ENCODE results near the gene DGKD.
A peak's percentile ranks its signal among the peaks of the same experiment; 100 is the strongest.

DGKD gene

GRCh38 chr2:233351423-233351822 is 2.9 kb upstream of the DGKD start:
- no peaks in the 10 kb centered on the region for H3K9me2 ChIP-seq (replicated peaks; ENCODE audit: insufficient read depth, low read length)
- no peaks in the 10 kb centered on the region for H3K27me3 ChIP-seq (ENCODE audit: low read length)
- no peak overlapping the region for H3K27ac ChIP-seq (ENCODE audit: low read depth, low read length)
- no peaks in the 10 kb centered on the region for H3K9me3 ChIP-seq (ENCODE audit: insufficient read depth, low read length)
- H3F3A ChIP-seq (ENCODE audit: insufficient read depth), result peaks cover 7% of the 10 kb centered on the region; the same call in 1 of the 2 replicates
- no peak for TF ChIP-seq EZH2phosphoT487 (conservative IDR thresholded peaks at IDR 0.05; ENCODE audit: low read length)
- TF ChIP-seq CTCF (IDR thresholded peaks at IDR 0.05; ENCODE audit: insufficient read depth, low read length, poor library complexity, severe bottlenecking), result no peak
- H3K4me2 ChIP-seq (ENCODE audit: low read depth, low read length, poor library complexity, severe bottlenecking), result no peak overlapping the region
- H3K9ac ChIP-seq (ENCODE audit: low read length), result no peak overlapping the region
- H3K36me3 ChIP-seq (ENCODE audit: low read length), result no peaks in the 10 kb centered on the region
- H3K79me2 ChIP-seq (ENCODE audit: insufficient read depth, low read length), result no peaks in the 10 kb centered on the region
- H3K4me3 ChIP-seq (ENCODE audit: insufficient read depth, low read length, poor library complexity, severe bottlenecking), result no peak overlapping the region
- H4K20me1 ChIP-seq (ENCODE audit: low read depth, low read length), result peaks cover 4% of the 10 kb centered on the region; the same call in 1 of the 2 replicates
- no peak overlapping the region for H2AFZ ChIP-seq (ENCODE audit: low read depth, low read length, severe bottlenecking)

GRCh38 chr2:233352141-233352842 is 2.0 kb upstream of the DGKD start:
- TF ChIP-seq CTCF (IDR thresholded peaks at IDR 0.05; ENCODE audit: insufficient read depth, low read length, poor library complexity, severe bottlenecking) (no peak), EZH2phosphoT487 (conservative IDR thresholded peaks at IDR 0.05; ENCODE audit: low read length) (no peak)
- Histone ChIP-seq H3K27me3 (ENCODE audit: low read length) (no peaks in the 10 kb centered on the region), H3K79me2 (ENCODE audit: insufficient read depth, low read length) (no peaks in the 10 kb centered on the region), H3K9me2 (replicated peaks; ENCODE audit: insufficient read depth, low read length) (no peaks in the 10 kb centered on the region), H3K27ac (ENCODE audit: low read depth, low read length) (no peak overlapping the region), H3K4me2 (ENCODE audit: low read depth, low read length, poor library complexity, severe bottlenecking) (no peak overlapping the region), H3K9ac (ENCODE audit: low read length) (no peak overlapping the region), H2AFZ (ENCODE audit: low read depth, low read length, severe bottlenecking) (no peak overlapping the region), H3F3A (ENCODE audit: insufficient read depth) (peaks cover 7% of the 10 kb centered on the region; the same call in 1 of the 2 replicates), H3K4me3 (ENCODE audit: insufficient read depth, low read length, poor library complexity, severe bottlenecking) (no peak overlapping the region), H3K9me3 (ENCODE audit: insufficient read depth, low read length) (no peaks in the 10 kb centered on the region), H3K36me3 (ENCODE audit: low read length) (no peaks in the 10 kb centered on the region), H4K20me1 (ENCODE audit: low read depth, low read length) (peaks cover 4% of the 10 kb centered on the region; the same call in 1 of the 2 replicates)

GRCh38 chr2:233353101-233353768 is 1.1 kb upstream of the DGKD start:
- H3K79me2 ChIP-seq (ENCODE audit: insufficient read depth, low read length), result no peaks in the 10 kb centered on the region
- no peaks in the 10 kb centered on the region for H3K27me3 ChIP-seq (ENCODE audit: low read length)
- peak overlapping the region; percentile 53 for H3K9ac ChIP-seq (ENCODE audit: low read length)
- H3K36me3 ChIP-seq (ENCODE audit: low read length), result 0 out of 2 replicates have a peak, but pooled peaks cover 1% of the 10 kb centered on the region
- no peaks in the 10 kb centered on the region for H3K9me2 ChIP-seq (replicated peaks; ENCODE audit: insufficient read depth, low read length)
- peak overlapping the region; percentile 78 for H3K27ac ChIP-seq (ENCODE audit: low read depth, low read length)
- peaks cover 4% of the 10 kb centered on the region; the same call in 1 of the 2 replicates for H4K20me1 ChIP-seq (ENCODE audit: low read depth, low read length)
- TF ChIP-seq CTCF (IDR thresholded peaks at IDR 0.05; ENCODE audit: insufficient read depth, low read length, poor library complexity, severe bottlenecking) (no peak), EZH2phosphoT487 (conservative IDR thresholded peaks at IDR 0.05; ENCODE audit: low read length) (no peak)
- no peaks in the 10 kb centered on the region for H3K9me3 ChIP-seq (ENCODE audit: insufficient read depth, low read length)
- H2AFZ ChIP-seq (ENCODE audit: low read depth, low read length, severe bottlenecking), result peak overlapping the region; percentile 63
- H3K4me2 ChIP-seq (ENCODE audit: low read depth, low read length, poor library complexity, severe bottlenecking), result peak overlapping the region; percentile 55
- peaks cover 14% of the 10 kb centered on the region for H3F3A ChIP-seq (ENCODE audit: insufficient read depth)
- peak overlapping the region; percentile 36 for H3K4me3 ChIP-seq (ENCODE audit: insufficient read depth, low read length, poor library complexity, severe bottlenecking)
